ENCODE results near the gene SLC2A10. TPM values are rescaled to one million over a fixed set of nuclear protein-coding genes. Genes with fewer than 3 reads are reported as not detected.

Gene SLC2A10
- total RNA-seq, 1 experiment from 2014 or later, result not detected

DNA sequence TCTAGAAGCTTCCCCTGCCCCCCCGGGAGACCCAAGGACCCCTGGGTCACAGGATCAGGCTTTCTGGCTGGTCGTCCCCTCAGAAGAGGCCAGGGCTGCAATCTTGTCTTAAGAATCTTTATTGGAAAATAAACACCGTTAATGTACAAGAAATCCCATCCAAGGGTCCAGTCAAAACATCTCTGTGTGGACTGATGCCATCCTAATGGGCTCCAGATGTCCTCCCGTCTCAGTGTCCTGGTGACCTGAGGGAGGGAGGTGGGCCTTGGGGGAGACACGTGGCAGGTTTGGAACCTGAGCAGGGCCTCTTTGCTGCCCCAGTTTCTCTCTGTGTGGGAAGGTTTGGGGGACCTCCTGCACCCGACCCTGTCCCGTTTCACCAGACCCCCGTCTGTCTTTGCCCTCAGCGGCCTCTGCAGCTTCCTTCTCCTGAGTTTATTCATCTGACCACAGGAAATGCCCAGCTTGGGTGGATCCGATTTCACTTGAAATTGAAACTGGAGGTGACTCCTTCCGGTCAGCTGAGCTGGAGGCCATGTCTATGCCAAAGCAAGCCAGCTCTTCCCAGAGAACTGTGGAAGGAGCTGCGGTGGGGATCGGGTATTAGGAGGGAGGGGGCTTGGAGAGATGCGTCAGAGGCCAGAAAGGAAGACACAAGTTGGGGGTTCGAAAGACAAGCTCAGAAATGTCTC, 75.1 kb downstream of the SLC2A10 start:
- Histone ChIP-seq H3K4me3 (ENCODE audit: low read depth, low read length, poor library complexity, severe bottlenecking) (no peak overlapping the region), H3K4me1 (ENCODE audit: insufficient read depth, low read length, poor library complexity, severe bottlenecking) (no peaks in the 10 kb centered on the region), H3K27ac (ENCODE audit: low read depth, low read length, poor library complexity, severe bottlenecking) (no peak overlapping the region), H3K36me3 (ENCODE audit: insufficient read depth, low read length, poor library complexity, severe bottlenecking) (no peaks in the 10 kb centered on the region), H3K27me3 (replicated peaks; ENCODE audit: insufficient read depth, low read depth, low read length, poor library complexity) (peaks cover 12% of the 10 kb centered on the region), H3K9me3 (ENCODE audit: low read depth, low read length, poor library complexity, severe bottlenecking) (no peaks in the 10 kb centered on the region)
- ChIA-PET CTCF (no interaction called here), POLR2A (ENCODE audit: low non-redundant PET) (no interaction called here)
- intact Hi-C loops (cut with micrococcal nuclease; ENCODE audit: unreplicated experiment), result no loop called here
- TF ChIP-seq CTCF (conservative IDR thresholded peaks at IDR 0.05; ENCODE audit: low read depth, low read length) (no peak), EZH2 (IDR thresholded peaks at IDR 0.05; ENCODE audit: borderline replicate concordance, low read depth, low read length, poor library complexity, severe bottlenecking) (no peak)
- no TSS peak for BruUV-seq (replicated peaks)
- no peak for DNase-seq (ENCODE audit: low spot score)

Other genes with a start within 250 kb of the SLC2A10 start
- gene ZNF334, start 196.1 kb upstream of the SLC2A10 start, total RNA-seq (2021), result 4.4 and 4.5 TPM in 2 replicates
- not detected in 2 replicates for gene OCSTAMP, start 159.0 kb upstream of the SLC2A10 start, total RNA-seq (2021)
- gene SLC13A3, start 58.2 kb upstream of the SLC2A10 start, total RNA-seq (2021), result 1.3 and 1.4 TPM in 2 replicates
- gene TP53RK, start 20.2 kb upstream of the SLC2A10 start, total RNA-seq (2021), result 16.4 and 20.6 TPM in 2 replicates
- not detected in 2 replicates for gene EYA2, start 185.2 kb downstream of the SLC2A10 start, total RNA-seq (2021)